SK-N-SH treated with all-trans-retinoic acid at 6 μM for 48 hours (cell line): ENCODE data around the gene HUS1.

Source experiments
- ATAC-seq: fragments of 200-7000 bp; cut with Tn5 transposase; 3 replicates; pipeline ENCODE4 v1.9.1; 2020; ENCODE audit warnings: mild to moderate bottlenecking, moderate library complexity
- ARNTL ChIP-seq: fragments of 450-650 bp; formaldehyde crosslinking; IDR thresholded peaks from 2 replicates; pipeline ENCODE4 v1.5.0; 2020; ENCODE audit warnings: low read depth, mild to moderate bottlenecking, moderate library complexity, borderline replicate concordance
- BACH2 ChIP-seq: fragments of 250-450 bp; sonication (Bioruptor Pico); IDR thresholded peaks from 2 replicates; pipeline ENCODE4 v1.9.0; 2021; ENCODE audit warnings: mild to moderate bottlenecking, borderline replicate concordance
- CSDC2 ChIP-seq: fragments of 250-450 bp; sonication (Bioruptor Pico); IDR thresholded peaks from 2 replicates; pipeline ENCODE4 v1.5.0; 2020; ENCODE audit warnings: mild to moderate bottlenecking, moderate library complexity
- ESRRG ChIP-seq: fragments of 250-450 bp; sonication (Bioruptor Pico); IDR thresholded peaks from 2 replicates; pipeline ENCODE4 v1.6.1; 2021; ENCODE audit warnings: mild to moderate bottlenecking
- GLIS3 ChIP-seq: fragments of 250-450 bp; sonication (Bioruptor Pico); IDR thresholded peaks from 2 replicates; pipeline ENCODE4 v1.5.0; 2020; ENCODE audit warnings: mild to moderate bottlenecking, moderate library complexity
- ISL1 ChIP-seq: fragments of 250-450 bp; sonication (Bioruptor Pico); IDR thresholded peaks from 2 replicates; pipeline ENCODE4 v2.1.2; 2022; ENCODE audit warnings: mild to moderate bottlenecking, moderate library complexity
- OSR1 ChIP-seq: fragments of 250-450 bp; sonication (Bioruptor Pico); IDR thresholded peaks from 2 replicates; pipeline ENCODE4 v1.8.0; 2022; ENCODE audit warnings: moderate library complexity, mild to moderate bottlenecking, inconsistent platforms
- POU6F1 ChIP-seq: fragments of 250-450 bp; sonication (Bioruptor Pico); IDR thresholded peaks from 2 replicates; pipeline ENCODE4 v1.8.0; 2021; ENCODE audit warnings: low read depth, mild to moderate bottlenecking, moderate library complexity, borderline replicate concordance
- PPARA ChIP-seq: fragments of 250-450 bp; sonication (Bioruptor Pico); IDR thresholded peaks from 2 replicates; pipeline ENCODE4 v1.5.0; 2020; ENCODE audit warnings: mild to moderate bottlenecking, borderline replicate concordance
- RARB ChIP-seq: fragments of 250-450 bp; sonication (Bioruptor Pico); IDR thresholded peaks from 2 replicates; pipeline ENCODE4 v1.8.0; 2021; ENCODE audit warnings: mild to moderate bottlenecking, moderate library complexity
- SNAI2 ChIP-seq: fragments of 250-450 bp; sonication (Bioruptor Pico); IDR thresholded peaks from 2 replicates; pipeline ENCODE4 v1.5.0; 2020; ENCODE audit warnings: mild to moderate bottlenecking, moderate library complexity
- TCF4 ChIP-seq: fragments of 250-450 bp; sonication (Bioruptor Pico); IDR thresholded peaks from 2 replicates; pipeline ENCODE4 v1.8.0; 2021; ENCODE audit warnings: mild to moderate bottlenecking, moderate library complexity, borderline replicate concordance
- TOX ChIP-seq: fragments of 250-450 bp; sonication (Bioruptor Pico); IDR thresholded peaks from 2 replicates; pipeline ENCODE4 v1.8.0; 2021; ENCODE audit warnings: mild to moderate bottlenecking, moderate library complexity, borderline replicate concordance
- ZC3H10 ChIP-seq: fragments of 250-450 bp; sonication (Bioruptor Pico); IDR thresholded peaks from 2 replicates; pipeline ENCODE4 v1.5.1; 2021; ENCODE audit warnings: mild to moderate bottlenecking, moderate library complexity
- ZFP3 ChIP-seq: fragments of 250-450 bp; sonication (Bioruptor Pico); IDR thresholded peaks from 2 replicates; pipeline ENCODE4 v1.5.0; 2020; ENCODE audit warnings: mild to moderate bottlenecking, moderate library complexity
- ZNF565 ChIP-seq: fragments of 450-650 bp; formaldehyde crosslinking; conservative IDR thresholded peaks from 2 replicates; pipeline ENCODE4 v1.5.0; 2020; ENCODE audit warnings: low read depth, mild to moderate bottlenecking, moderate library complexity
- ZNF8 ChIP-seq: fragments of 450-650 bp; formaldehyde crosslinking; IDR thresholded peaks from 2 replicates; pipeline ENCODE4 v1.5.0; 2020; ENCODE audit warnings: mild to moderate bottlenecking, moderate library complexity
- TF ChIP-seq, protein P1 (sequence below): fragments of 250-450 bp; sonication (Bioruptor Pico); IDR thresholded peaks from 2 replicates; pipeline ENCODE4 v1.8.0; 2020; ENCODE audit warnings: mild to moderate bottlenecking, moderate library complexity, borderline replicate concordance
- TF ChIP-seq, protein P2 (sequence below): fragments of 250-450 bp; sonication (Bioruptor Pico); IDR thresholded peaks from 2 replicates; pipeline ENCODE4 v1.5.0; 2020; ENCODE audit warnings: mild to moderate bottlenecking, moderate library complexity
- TF ChIP-seq, protein P3 (sequence below): fragments of 250-450 bp; sonication (Bioruptor Pico); IDR thresholded peaks from 2 replicates; pipeline ENCODE4 v1.5.1; 2020; ENCODE audit warnings: low read depth, mild to moderate bottlenecking, moderate library complexity

HUS1 gene

DNA sequence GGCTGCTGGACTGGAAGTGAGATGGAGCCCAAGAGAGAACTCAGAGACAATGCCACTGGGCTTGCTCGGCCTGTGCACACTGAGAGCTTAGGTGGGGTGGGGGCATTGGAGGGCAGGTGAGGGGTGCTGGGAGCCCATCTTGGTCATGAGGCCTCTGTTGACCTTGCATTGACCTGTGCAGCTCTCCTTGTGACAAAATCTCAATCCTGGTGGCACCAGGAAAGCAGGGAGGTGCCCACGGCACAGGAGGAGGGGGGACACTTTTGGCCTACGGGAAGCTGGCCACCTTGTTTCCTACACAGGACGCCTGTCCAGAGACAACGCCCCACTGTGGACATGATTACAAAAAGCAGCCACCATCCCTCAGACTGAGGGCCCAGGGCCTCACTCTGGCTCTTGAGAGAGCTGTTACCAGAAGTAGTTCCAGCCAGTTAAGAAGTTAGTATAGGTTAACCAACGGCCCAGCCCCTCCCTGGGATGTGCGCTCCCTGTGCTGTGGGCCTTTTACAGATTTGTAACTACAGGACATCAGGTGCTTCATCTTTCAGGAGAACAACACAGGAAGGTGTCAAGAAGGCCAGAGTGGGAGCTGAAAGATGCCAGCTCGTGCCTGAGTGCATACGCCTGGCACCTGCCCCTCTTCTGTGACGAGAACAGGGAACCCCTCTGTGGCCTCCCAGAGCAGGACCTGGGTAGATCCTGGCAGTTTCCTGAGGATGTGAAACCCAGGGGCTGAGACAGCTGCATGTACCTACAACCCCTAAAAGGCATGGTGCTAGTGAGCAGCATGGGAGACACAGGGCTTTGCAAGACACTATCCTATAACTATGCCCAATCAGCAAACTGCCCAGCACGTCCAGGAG is 41.5 kb downstream of the HUS1 start:
- no peak for TF ChIP-seq POU6F1 (CRISPR knock-in tag)
- TF ChIP-seq SNAI2: no peak
- no peak for TF ChIP-seq GLIS3 (CRISPR knock-in tag)
- TF ChIP-seq CSDC2 (CRISPR knock-in tag): no peak
- no peak for TF ChIP-seq ARNTL (CRISPR knock-in tag)
- TF ChIP-seq PPARA (CRISPR knock-in tag): no peak
- no peak for TF ChIP-seq ISL1 (CRISPR knock-in tag)
- no peak for TF ChIP-seq BACH2 (CRISPR knock-in tag)
- TF ChIP-seq, protein P1, sequence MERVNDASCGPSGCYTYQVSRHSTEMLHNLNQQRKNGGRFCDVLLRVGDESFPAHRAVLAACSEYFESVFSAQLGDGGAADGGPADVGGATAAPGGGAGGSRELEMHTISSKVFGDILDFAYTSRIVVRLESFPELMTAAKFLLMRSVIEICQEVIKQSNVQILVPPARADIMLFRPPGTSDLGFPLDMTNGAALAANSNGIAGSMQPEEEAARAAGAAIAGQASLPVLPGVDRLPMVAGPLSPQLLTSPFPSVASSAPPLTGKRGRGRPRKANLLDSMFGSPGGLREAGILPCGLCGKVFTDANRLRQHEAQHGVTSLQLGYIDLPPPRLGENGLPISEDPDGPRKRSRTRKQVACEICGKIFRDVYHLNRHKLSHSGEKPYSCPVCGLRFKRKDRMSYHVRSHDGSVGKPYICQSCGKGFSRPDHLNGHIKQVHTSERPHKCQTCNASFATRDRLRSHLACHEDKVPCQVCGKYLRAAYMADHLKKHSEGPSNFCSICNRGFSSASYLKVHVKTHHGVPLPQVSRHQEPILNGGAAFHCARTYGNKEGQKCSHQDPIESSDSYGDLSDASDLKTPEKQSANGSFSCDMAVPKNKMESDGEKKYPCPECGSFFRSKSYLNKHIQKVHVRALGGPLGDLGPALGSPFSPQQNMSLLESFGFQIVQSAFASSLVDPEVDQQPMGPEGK: no peak
- TF ChIP-seq ESRRG: no peak
- TF ChIP-seq, protein P2, sequence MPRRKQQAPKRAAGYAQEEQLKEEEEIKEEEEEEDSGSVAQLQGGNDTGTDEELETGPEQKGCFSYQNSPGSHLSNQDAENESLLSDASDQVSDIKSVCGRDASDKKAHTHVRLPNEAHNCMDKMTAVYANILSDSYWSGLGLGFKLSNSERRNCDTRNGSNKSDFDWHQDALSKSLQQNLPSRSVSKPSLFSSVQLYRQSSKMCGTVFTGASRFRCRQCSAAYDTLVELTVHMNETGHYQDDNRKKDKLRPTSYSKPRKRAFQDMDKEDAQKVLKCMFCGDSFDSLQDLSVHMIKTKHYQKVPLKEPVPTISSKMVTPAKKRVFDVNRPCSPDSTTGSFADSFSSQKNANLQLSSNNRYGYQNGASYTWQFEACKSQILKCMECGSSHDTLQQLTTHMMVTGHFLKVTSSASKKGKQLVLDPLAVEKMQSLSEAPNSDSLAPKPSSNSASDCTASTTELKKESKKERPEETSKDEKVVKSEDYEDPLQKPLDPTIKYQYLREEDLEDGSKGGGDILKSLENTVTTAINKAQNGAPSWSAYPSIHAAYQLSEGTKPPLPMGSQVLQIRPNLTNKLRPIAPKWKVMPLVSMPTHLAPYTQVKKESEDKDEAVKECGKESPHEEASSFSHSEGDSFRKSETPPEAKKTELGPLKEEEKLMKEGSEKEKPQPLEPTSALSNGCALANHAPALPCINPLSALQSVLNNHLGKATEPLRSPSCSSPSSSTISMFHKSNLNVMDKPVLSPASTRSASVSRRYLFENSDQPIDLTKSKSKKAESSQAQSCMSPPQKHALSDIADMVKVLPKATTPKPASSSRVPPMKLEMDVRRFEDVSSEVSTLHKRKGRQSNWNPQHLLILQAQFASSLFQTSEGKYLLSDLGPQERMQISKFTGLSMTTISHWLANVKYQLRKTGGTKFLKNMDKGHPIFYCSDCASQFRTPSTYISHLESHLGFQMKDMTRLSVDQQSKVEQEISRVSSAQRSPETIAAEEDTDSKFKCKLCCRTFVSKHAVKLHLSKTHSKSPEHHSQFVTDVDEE (CRISPR knock-in tag): no peak
- no peak for TF ChIP-seq ZFP3
- TF ChIP-seq RARB (CRISPR knock-in tag): no peak
- no peak for TF ChIP-seq OSR1
- no peak for TF ChIP-seq ZNF8 (CRISPR knock-in tag)
- no peak for ATAC-seq

DNA sequence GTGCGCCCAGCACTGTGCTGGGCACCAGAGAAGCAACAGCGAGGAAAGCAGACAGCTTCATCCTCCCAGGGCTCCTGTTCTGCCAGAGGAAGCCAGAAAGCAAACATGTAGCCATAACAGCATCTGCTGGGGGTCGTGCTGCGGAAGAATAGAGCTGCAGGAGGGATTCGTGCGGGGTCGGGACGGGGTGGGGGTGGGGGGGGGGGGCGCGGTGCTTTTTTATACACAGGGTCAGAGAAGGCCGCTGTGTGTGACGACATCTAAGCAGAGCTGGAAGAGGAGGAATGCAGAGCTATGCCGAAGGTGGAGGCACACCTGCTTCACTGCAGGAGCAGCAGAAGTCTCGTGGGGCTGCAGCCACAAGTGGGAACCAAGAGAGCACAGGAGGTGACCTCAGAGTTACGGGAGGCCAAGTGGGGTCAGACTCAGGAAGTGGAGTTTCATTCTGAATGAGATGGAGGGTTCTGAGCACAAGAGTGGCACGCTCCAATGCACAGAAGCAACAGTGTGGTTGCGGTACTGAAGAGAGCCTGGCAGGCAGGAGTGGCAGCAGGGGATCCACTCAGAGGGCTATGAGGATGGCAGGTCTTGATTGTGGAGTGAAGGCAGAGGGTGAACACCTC is 42.2 kb downstream of the HUS1 start:
- no peak for ATAC-seq
- TF ChIP-seq POU6F1 (CRISPR knock-in tag) (no peak), TCF4 (CRISPR knock-in tag) (no peak), ZC3H10 (CRISPR knock-in tag) (no peak), SNAI2 (no peak), TOX (CRISPR knock-in tag) (no peak), ZNF565 (no peak), ZFP3 (no peak)
- TF ChIP-seq, protein P1: no peak

- no peak for ATAC-seq
- no peak for TF ChIP-seq GLIS3 (CRISPR knock-in tag)
- TF ChIP-seq POU6F1 (CRISPR knock-in tag): no peak
- no peak for TF ChIP-seq RARB (CRISPR knock-in tag)
- no peak for TF ChIP-seq BACH2 (CRISPR knock-in tag)
- TF ChIP-seq, protein P1: no peak
- TF ChIP-seq, protein P3, sequence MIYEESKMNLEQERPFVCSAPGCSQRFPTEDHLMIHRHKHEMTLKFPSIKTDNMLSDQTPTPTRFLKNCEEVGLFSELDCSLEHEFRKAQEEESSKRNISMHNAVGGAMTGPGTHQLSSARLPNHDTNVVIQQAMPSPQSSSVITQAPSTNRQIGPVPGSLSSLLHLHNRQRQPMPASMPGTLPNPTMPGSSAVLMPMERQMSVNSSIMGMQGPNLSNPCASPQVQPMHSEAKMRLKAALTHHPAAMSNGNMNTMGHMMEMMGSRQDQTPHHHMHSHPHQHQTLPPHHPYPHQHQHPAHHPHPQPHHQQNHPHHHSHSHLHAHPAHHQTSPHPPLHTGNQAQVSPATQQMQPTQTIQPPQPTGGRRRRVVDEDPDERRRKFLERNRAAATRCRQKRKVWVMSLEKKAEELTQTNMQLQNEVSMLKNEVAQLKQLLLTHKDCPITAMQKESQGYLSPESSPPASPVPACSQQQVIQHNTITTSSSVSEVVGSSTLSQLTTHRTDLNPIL (CRISPR knock-in tag): no peak
- TF ChIP-seq PPARA (CRISPR knock-in tag): no peak
- TF ChIP-seq, all 23 proteins: peak for 0
These were observed 43.1 kb downstream of the HUS1 start for GRCh38 chr7:47936323-47936722.
